ENCODE measurements around the gene ASS1.

ASS1 gene

GRCh38 chr9:130454812-130455325, 10.1 kb downstream of the ASS1 start:
- no peak overlapping the region for H3K9ac ChIP-seq (ENCODE audit: low read length)
- H3K27ac ChIP-seq (ENCODE audit: low read depth, low read length): no peak overlapping the region
- peaks cover 20% of the 10 kb centered on the region for H3K4me1 ChIP-seq (ENCODE audit: control insufficient read depth, insufficient read depth, low read length)
- peaks cover 11% of the 10 kb centered on the region; the same call in 1 of the 2 replicates for H3K36me3 ChIP-seq (ENCODE audit: control insufficient read depth, insufficient read depth, low read length)
- H3K9me3 ChIP-seq (ENCODE audit: control insufficient read depth, insufficient read depth, low read depth, low read length): no peaks in the 10 kb centered on the region
- H3K4me3 ChIP-seq (ENCODE audit: low read depth, low read length): no peak overlapping the region
- H3K27me3 ChIP-seq (ENCODE audit: control insufficient read depth, insufficient read depth, low read length): no peaks in the 10 kb centered on the region

- peaks cover 6% of the 10 kb centered on the region; the same call in 1 of the 2 replicates for H3K36me3 ChIP-seq (ENCODE audit: control insufficient read depth, insufficient read depth, low read length)
- no peak overlapping the region for H3K9ac ChIP-seq (ENCODE audit: low read length)
- H3K27me3 ChIP-seq (ENCODE audit: control insufficient read depth, insufficient read depth, low read length): no peaks in the 10 kb centered on the region
- no peaks in the 10 kb centered on the region for H3K4me1 ChIP-seq (ENCODE audit: control insufficient read depth, insufficient read depth, low read length)
- no peak overlapping the region for H3K4me3 ChIP-seq (ENCODE audit: low read depth, low read length)
- H3K27ac ChIP-seq (ENCODE audit: low read depth, low read length): no peak overlapping the region
- H3K9me3 ChIP-seq (ENCODE audit: control insufficient read depth, insufficient read depth, low read depth, low read length): no peaks in the 10 kb centered on the region
Measured at GRCh38 chr9:130458027-130458803, 13.5 kb downstream of the ASS1 start.

- Histone ChIP-seq H3K27me3 (ENCODE audit: control insufficient read depth, insufficient read depth, low read length) (no peaks in the 10 kb centered on the region), H3K4me3 (ENCODE audit: low read depth, low read length) (no peak overlapping the region), H3K9me3 (ENCODE audit: control insufficient read depth, insufficient read depth, low read depth, low read length) (no peaks in the 10 kb centered on the region), H3K9ac (ENCODE audit: low read length) (no peak overlapping the region), H3K36me3 (ENCODE audit: control insufficient read depth, insufficient read depth, low read length) (peaks cover 7% of the 10 kb centered on the region), H3K4me1 (ENCODE audit: control insufficient read depth, insufficient read depth, low read length) (no peaks in the 10 kb centered on the region), H3K27ac (ENCODE audit: low read depth, low read length) (no peak overlapping the region)
Measured at GRCh38 chr9:130458804-130459067, 14.0 kb downstream of the ASS1 start.

- Histone ChIP-seq H3K27ac (ENCODE audit: low read depth, low read length) (no peak overlapping the region), H3K4me3 (ENCODE audit: low read depth, low read length) (no peak overlapping the region), H3K36me3 (ENCODE audit: control insufficient read depth, insufficient read depth, low read length) (peaks cover 11% of the 10 kb centered on the region)
Measured at GRCh38 chr9:130459151-130459550, 14.4 kb downstream of the ASS1 start.

GRCh38 chr9:130459941-130460669, 15.3 kb downstream of the ASS1 start:
- H3K4me3 ChIP-seq (ENCODE audit: low read depth, low read length): no peak overlapping the region
- no peaks in the 10 kb centered on the region for H3K4me1 ChIP-seq (ENCODE audit: control insufficient read depth, insufficient read depth, low read length)
- H3K27ac ChIP-seq (ENCODE audit: low read depth, low read length): no peak overlapping the region
- H3K9me3 ChIP-seq (ENCODE audit: control insufficient read depth, insufficient read depth, low read depth, low read length): no peaks in the 10 kb centered on the region
- H3K9ac ChIP-seq (ENCODE audit: low read length): no peak overlapping the region
- no peaks in the 10 kb centered on the region for H3K27me3 ChIP-seq (ENCODE audit: control insufficient read depth, insufficient read depth, low read length)
- H3K36me3 ChIP-seq (ENCODE audit: control insufficient read depth, insufficient read depth, low read length): peaks cover 5% of the 10 kb centered on the region

More at GRCh38 chr9:130459151-130459550, 14.4 kb downstream of the ASS1 start:
- H3K9me3 ChIP-seq (ENCODE audit: control insufficient read depth, insufficient read depth, low read depth, low read length): no peaks in the 10 kb centered on the region
- no peaks in the 10 kb centered on the region for H3K27me3 ChIP-seq (ENCODE audit: control insufficient read depth, insufficient read depth, low read length)
- H3K4me1 ChIP-seq (ENCODE audit: control insufficient read depth, insufficient read depth, low read length): no peaks in the 10 kb centered on the region
- H3K9ac ChIP-seq (ENCODE audit: low read length): no peak overlapping the region

- Histone ChIP-seq H3K27ac (ENCODE audit: low read depth, low read length) (no peak overlapping the region), H3K4me3 (ENCODE audit: low read depth, low read length) (no peak overlapping the region)
Measured at GRCh38 chr9:130461218-130461630, 16.5 kb downstream of the ASS1 start.

GRCh38 chr9:130461731-130462130, 17.0 kb downstream of the ASS1 start:
- H3K9ac ChIP-seq (ENCODE audit: low read length): no peak overlapping the region
- H3K4me3 ChIP-seq (ENCODE audit: low read depth, low read length): no peak overlapping the region
- peaks cover 5% of the 10 kb centered on the region; the same call in 1 of the 2 replicates for H3K4me1 ChIP-seq (ENCODE audit: control insufficient read depth, insufficient read depth, low read length)
- peaks cover 5% of the 10 kb centered on the region for H3K36me3 ChIP-seq (ENCODE audit: control insufficient read depth, insufficient read depth, low read length)
- no peaks in the 10 kb centered on the region for H3K27me3 ChIP-seq (ENCODE audit: control insufficient read depth, insufficient read depth, low read length)
- no peaks in the 10 kb centered on the region for H3K9me3 ChIP-seq (ENCODE audit: control insufficient read depth, insufficient read depth, low read depth, low read length)
- no peak overlapping the region for H3K27ac ChIP-seq (ENCODE audit: low read depth, low read length)

More at GRCh38 chr9:130461218-130461630, 16.5 kb downstream of the ASS1 start:
- H3K4me1 ChIP-seq (ENCODE audit: control insufficient read depth, insufficient read depth, low read length): no peaks in the 10 kb centered on the region
- H3K36me3 ChIP-seq (ENCODE audit: control insufficient read depth, insufficient read depth, low read length): peaks cover 5% of the 10 kb centered on the region
- no peaks in the 10 kb centered on the region for H3K27me3 ChIP-seq (ENCODE audit: control insufficient read depth, insufficient read depth, low read length)
- no peak overlapping the region for H3K9ac ChIP-seq (ENCODE audit: low read length)
- H3K9me3 ChIP-seq (ENCODE audit: control insufficient read depth, insufficient read depth, low read depth, low read length): no peaks in the 10 kb centered on the region

- H3K9ac ChIP-seq (ENCODE audit: low read length): no peak overlapping the region
- peaks cover 16% of the 10 kb centered on the region for H3K4me1 ChIP-seq (ENCODE audit: control insufficient read depth, insufficient read depth, low read length)
- H3K27me3 ChIP-seq (ENCODE audit: control insufficient read depth, insufficient read depth, low read length): no peaks in the 10 kb centered on the region
- H3K9me3 ChIP-seq (ENCODE audit: control insufficient read depth, insufficient read depth, low read depth, low read length): no peaks in the 10 kb centered on the region
- H3K27ac ChIP-seq (ENCODE audit: low read depth, low read length): no peak overlapping the region
- no peak overlapping the region for H3K4me3 ChIP-seq (ENCODE audit: low read depth, low read length)
- peaks cover 5% of the 10 kb centered on the region for H3K36me3 ChIP-seq (ENCODE audit: control insufficient read depth, insufficient read depth, low read length)
Measured at GRCh38 chr9:130462685-130463540, 18.2 kb downstream of the ASS1 start.

- Histone ChIP-seq H3K27me3 (ENCODE audit: control insufficient read depth, insufficient read depth, low read length) (no peaks in the 10 kb centered on the region), H3K4me1 (ENCODE audit: control insufficient read depth, insufficient read depth, low read length) (peaks cover 16% of the 10 kb centered on the region), H3K9me3 (ENCODE audit: control insufficient read depth, insufficient read depth, low read depth, low read length) (no peaks in the 10 kb centered on the region), H3K36me3 (ENCODE audit: control insufficient read depth, insufficient read depth, low read length) (peaks cover 5% of the 10 kb centered on the region), H3K27ac (ENCODE audit: low read depth, low read length) (no peak overlapping the region), H3K9ac (ENCODE audit: low read length) (no peak overlapping the region), H3K4me3 (ENCODE audit: low read depth, low read length) (no peak overlapping the region)
Measured at GRCh38 chr9:130463763-130464745, 19.3 kb downstream of the ASS1 start.
